Measurements from ENCODE around the gene TRIM47. TPM values are rescaled to one million over a fixed set of nuclear protein-coding genes. Genes with fewer than 3 reads are reported as not detected.

TRIM47 gene
- total RNA-seq, 1 experiment from 2014 or later = 6.9 TPM

DNA sequence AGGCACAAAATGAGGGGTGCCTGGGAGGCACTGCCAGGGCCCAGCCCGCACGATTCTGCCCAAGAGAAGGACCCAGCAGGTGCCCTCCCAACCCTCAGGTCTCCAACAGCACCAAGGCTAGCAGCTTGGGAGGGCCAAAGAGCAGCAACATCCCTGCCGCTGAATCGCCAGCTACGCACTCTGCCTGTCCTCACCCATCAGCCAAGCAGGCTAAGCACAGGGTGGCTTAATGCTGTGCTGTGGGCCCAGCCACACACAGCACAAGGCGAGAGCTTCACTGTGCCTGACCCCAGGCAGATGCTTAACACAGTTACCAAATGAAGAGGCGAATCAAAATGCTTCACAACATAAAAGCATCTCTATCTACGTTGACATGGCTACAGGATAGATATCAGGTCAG, 36.9 kb upstream of the TRIM47 start:
- Histone ChIP-seq H3K4ac (ENCODE audit: low read depth, low read length) (no peak overlapping the region), H2AFZ (ENCODE audit: low read length) (no peak overlapping the region), H2BK12ac (ENCODE audit: insufficient read length, low read depth, low read length) (no peak overlapping the region), H3K14ac (ENCODE audit: insufficient read depth, low read length) (no peak overlapping the region), H3K23ac (ENCODE audit: insufficient read length, low read depth, low read length) (no peak overlapping the region), H2BK20ac (ENCODE audit: low read depth, low read length, poor library complexity, severe bottlenecking) (no peak overlapping the region), H4K91ac (ENCODE audit: insufficient read length, low read depth, low read length) (no peak overlapping the region), H3K27me3 (ENCODE audit: insufficient read depth, low read length) (no peaks in the 10 kb centered on the region), H3K4me2 (ENCODE audit: insufficient read depth, insufficient read length, low read length) (no peak overlapping the region), H3T11ph (ENCODE audit: low read length) (no peak overlapping the region), H4K8ac (replicated peaks; ENCODE audit: insufficient read length, low read depth, low read length) (no peak overlapping the region), H3K79me1 (ENCODE audit: insufficient read depth, low read depth, low read length, poor library complexity, severe bottlenecking) (no peaks in the 10 kb centered on the region), H3K18ac (ENCODE audit: insufficient read length, low read depth, low read length) (no peak overlapping the region), H3K56ac (ENCODE audit: insufficient read length, low read depth, low read length) (no peak overlapping the region), H3K23me2 (ENCODE audit: insufficient read length, low read depth, low read length, poor library complexity, severe bottlenecking) (peaks cover 3% of the 10 kb centered on the region), H3K27ac (ENCODE audit: insufficient read length, low read depth, low read length) (no peak overlapping the region), H4K20me1 (ENCODE audit: control insufficient read depth, insufficient read depth, insufficient read length) (no peaks in the 10 kb centered on the region), H3K9me3 (ENCODE audit: control insufficient read depth, low read depth, low read length) (no peaks in the 10 kb centered on the region), H2BK15ac (ENCODE audit: low read depth, low read length) (no peak overlapping the region), H3K4me1 (ENCODE audit: insufficient read depth, low read length) (no peaks in the 10 kb centered on the region), H3K9ac (ENCODE audit: extremely low read depth, insufficient read length, low read length) (no peak overlapping the region), H2BK5ac (ENCODE audit: insufficient read length, low read length) (no peak overlapping the region), H2AK5ac (ENCODE audit: insufficient read length, low read length) (no peak overlapping the region), H3K79me2 (ENCODE audit: insufficient read depth, low read length) (no peaks in the 10 kb centered on the region), H2BK120ac (ENCODE audit: low read depth, low read length, poor library complexity, severe bottlenecking) (no peak overlapping the region), H4K5ac (ENCODE audit: insufficient read length, low read depth, low read length) (no peak overlapping the region)
- no CpG with 5 or more reads among the region's 8 CpGs for WGBS (ENCODE audit: extremely low coverage, insufficient read length, low lambda C conversion rate)
- Mint-ChIP-seq H3K4me3 (no peak overlapping the region), H3K9me3 (no peaks in the 10 kb centered on the region), H3K27ac (peak overlapping the region in 2 of 3 experiments; percentile 61 to 68; a peak in 1 of 7 replicates), H3K36me3 (ENCODE audit: insufficient read depth in 1 of 3, low read depth in 3 of 3) (peaks cover 0 to 22% (median 2%) of the 10 kb centered on the region in 3 experiments; a peak in 4 of 7 replicates), H3K27me3 (ENCODE audit: low read depth) (no peaks in the 10 kb centered on the region), H3K4me1 (peaks cover 2 to 5% of the 10 kb centered on the region in 2 experiments; a peak in 2 of 4 replicates)
- TF ChIP-seq, protein P1, sequence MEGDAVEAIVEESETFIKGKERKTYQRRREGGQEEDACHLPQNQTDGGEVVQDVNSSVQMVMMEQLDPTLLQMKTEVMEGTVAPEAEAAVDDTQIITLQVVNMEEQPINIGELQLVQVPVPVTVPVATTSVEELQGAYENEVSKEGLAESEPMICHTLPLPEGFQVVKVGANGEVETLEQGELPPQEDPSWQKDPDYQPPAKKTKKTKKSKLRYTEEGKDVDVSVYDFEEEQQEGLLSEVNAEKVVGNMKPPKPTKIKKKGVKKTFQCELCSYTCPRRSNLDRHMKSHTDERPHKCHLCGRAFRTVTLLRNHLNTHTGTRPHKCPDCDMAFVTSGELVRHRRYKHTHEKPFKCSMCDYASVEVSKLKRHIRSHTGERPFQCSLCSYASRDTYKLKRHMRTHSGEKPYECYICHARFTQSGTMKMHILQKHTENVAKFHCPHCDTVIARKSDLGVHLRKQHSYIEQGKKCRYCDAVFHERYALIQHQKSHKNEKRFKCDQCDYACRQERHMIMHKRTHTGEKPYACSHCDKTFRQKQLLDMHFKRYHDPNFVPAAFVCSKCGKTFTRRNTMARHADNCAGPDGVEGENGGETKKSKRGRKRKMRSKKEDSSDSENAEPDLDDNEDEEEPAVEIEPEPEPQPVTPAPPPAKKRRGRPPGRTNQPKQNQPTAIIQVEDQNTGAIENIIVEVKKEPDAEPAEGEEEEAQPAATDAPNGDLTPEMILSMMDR (conservative IDR thresholded peaks at IDR 0.05) = no peak
- DNase-seq = no peak

All from H9 (cell line).